GM12878 (cell line): Measurements from ENCODE around the gene DNMBP. TPM values are rescaled to one million over a fixed set of nuclear protein-coding genes. Genes with fewer than 3 reads are reported as not detected.

Experiments
- BCL3 ChIP-seq: IDR thresholded peaks from 2 replicates; pipeline ENCODE4 v1.6.1; 2011; ENCODE audit warnings: borderline replicate concordance, low read depth, mild to moderate bottlenecking, moderate library complexity, low read length; ENCODE audit not compliant: insufficient read depth, poor library complexity, severe bottlenecking
- CBX3 ChIP-seq: fragments of 200-600 bp; sonication (generic); IDR thresholded peaks from 2 replicates; pipeline ENCODE4 v1.6.1; 2016; ENCODE audit warnings: low read depth, borderline replicate concordance
- EP300 ChIP-seq, 2 experiments: fragments of 150-350 bp in 1 of 2; IDR thresholded peaks; 2 replicates each; pipeline ENCODE4 v1.6.1; 2011 to 2012; ENCODE audit warnings: low read depth in 2 of 2, low read length in 2 of 2, borderline replicate concordance in 1 of 2, improper control_type of control experiment in 1 of 2, inconsistent platforms in 1 of 2; ENCODE audit not compliant: control insufficient read depth in 1 of 2
- EZH2 ChIP-seq: IDR thresholded peaks from 2 replicates; pipeline ENCODE4 v1.6.1; 2012; ENCODE audit warnings: low read depth, mild to moderate bottlenecking, control low read depth, inconsistent platforms, low read length, borderline replicate concordance; ENCODE audit not compliant: control insufficient read depth
- PRDM15 ChIP-seq: fragments of 450-650 bp; formaldehyde crosslinking; IDR thresholded peaks from 2 replicates; pipeline ENCODE4 v1.4.0; 2020; ENCODE audit warnings: mild to moderate bottlenecking, moderate library complexity
- SKIL ChIP-seq: fragments of 450-650 bp; IDR thresholded peaks from 2 replicates; pipeline ENCODE4 v1.6.1; 2017; ENCODE audit warnings: mild to moderate bottlenecking, low read depth, inconsistent platforms; ENCODE audit not compliant: poor library complexity, severe bottlenecking
- SUPT20H ChIP-seq: IDR thresholded peaks from 2 replicates; pipeline ENCODE4 v1.6.1; 2011; ENCODE audit warnings: low read depth, mild to moderate bottlenecking, low read length, moderate library complexity, borderline replicate concordance; ENCODE audit not compliant: control insufficient read depth
- ZBTB4 ChIP-seq: fragments of 450-650 bp; formaldehyde crosslinking; IDR thresholded peaks from 2 replicates; pipeline ENCODE4 v1.4.0; 2022; ENCODE audit warnings: mild to moderate bottlenecking, moderate library complexity
- ZNF207 ChIP-seq: fragments of 450-650 bp; IDR thresholded peaks from 2 replicates; pipeline ENCODE4 v1.6.1; 2014; ENCODE audit warnings: antibody characterized with exemption, mild to moderate bottlenecking, borderline replicate concordance
- polyA plus RNA-seq, 11 experiments: library from polyadenylated mRNA; depleted of rRNA in 4 of 11; unstranded in 6 of 11; stranded (reverse) in 5 of 11; fragments of >200 nt; fragmentation: Nextera tagmentation in 4 of 11; fragmentation: Illumina TruSeq in 1 of 11; extraction: Ambion mirVana in 4 of 11; extraction: Trizol in 1 of 11; gene quantifications; 1 replicate in 1 of 11; 2 replicates in 10 of 11; pipeline versions ENCODE4 v1.2.1 to v1.2.3, GENCODE V29; 2011 to 2016; ENCODE audit warnings: inconsistent platforms in 2 of 11, missing spikeins in 2 of 11, low read depth in 1 of 11
- total RNA-seq, 4 experiments: library from RNA; depleted of rRNA in 3 of 4; stranded (reverse); fragments of >200 nt in 3 of 4; fragmentation: Illumina TruSeq in 1 of 4; extraction: Trizol in 1 of 4; gene quantifications; 2 replicates each; pipeline versions ENCODE4 v1.2.1 to v1.2.3, GENCODE V29; 2013 to 2021

DNMBP gene
- total and polyA plus RNA-seq, 10 of the 15 experiments (the other 5 are each of a cell fraction or from before 2014, with no cell fraction given) = 7.1 to 45.0 (median 22.0) TPM

GRCh38 chr10:100009793-100010676, at the start of gene DNMBP (continued):
- TF ChIP-seq PRDM15 (CRISPR knock-in tag) = no peak
- no peak for TF ChIP-seq BCL3
- no peak for TF ChIP-seq SKIL
- TF ChIP-seq EP300 (IDR thresholded peaks at IDR 0.05; ENCODE audit: borderline replicate concordance in 1 of 2, control insufficient read depth in 1 of 2, low read depth in 2 of 2, low read length in 2 of 2) = no peak
- no peak for TF ChIP-seq ZNF207
- no peak for TF ChIP-seq ZBTB4 (CRISPR knock-in tag)
- TF ChIP-seq CBX3 = no peak
- no peak for TF ChIP-seq SUPT20H
- no peak for TF ChIP-seq EZH2
